ENCODE data around the gene RNASEH2A. TPM values are rescaled to one million over a fixed set of nuclear protein-coding genes. Genes with fewer than 3 reads are reported as not detected.

RNASEH2A gene
- total RNA-seq, 1 donor from 2014 or later: 37.2 TPM

- TF ChIP-seq CTCF (conservative IDR thresholded peaks at IDR 0.05): no peak
- Mint-ChIP-seq H3K27ac (no peak overlapping the region), H3K27me3 (peaks cover 90% of the 10 kb centered on the region), H3K36me3 (peaks cover 3% of the 10 kb centered on the region), H3K4me3 (peak overlapping the region; percentile 40), H3K4me1 (ENCODE audit: unreplicated experiment) (peaks cover 33% of the 10 kb centered on the region), H3K9me3 (no peaks in the 10 kb centered on the region)
- DNase-seq (ENCODE audit: extremely low spot score, unreplicated experiment): no peak
These were observed 30.1 kb downstream of the RNASEH2A start for GRCh38 chr19:12836529-12836863.

- Mint-ChIP-seq H3K4me3 (no peak overlapping the region), H3K27me3 (peaks cover 89% of the 10 kb centered on the region), H3K9me3 (no peaks in the 10 kb centered on the region), H3K27ac (no peak overlapping the region), H3K4me1 (ENCODE audit: unreplicated experiment) (peaks cover 38% of the 10 kb centered on the region), H3K36me3 (peaks cover 3% of the 10 kb centered on the region)
- no peak for DNase-seq (ENCODE audit: extremely low spot score, unreplicated experiment)
- TF ChIP-seq CTCF (conservative IDR thresholded peaks at IDR 0.05): no peak
These were observed 30.8 kb downstream of the RNASEH2A start for GRCh38 chr19:12837225-12837624.

- Mint-ChIP-seq H3K36me3 (no peaks in the 10 kb centered on the region), H3K9me3 (no peaks in the 10 kb centered on the region), H3K4me3 (peak within 1 kb of the TSS; percentile 85), H3K4me1 (ENCODE audit: unreplicated experiment) (peaks cover 31% of the 10 kb centered on the region), H3K27me3 (peaks cover 84% of the 10 kb centered on the region), H3K27ac (no peak within 1 kb of the TSS)
- DNase-seq (ENCODE audit: extremely low spot score, unreplicated experiment): peak; percentile 75
- TF ChIP-seq CTCF (conservative IDR thresholded peaks at IDR 0.05): peak; percentile 80
These were observed 31.9 kb downstream of the RNASEH2A start, which contains the start of gene MAST1 for GRCh38 chr19:12838182-12838885. Gene MAST1 (plus strand): TSS chr19:12838515. CDS start chr19:12838573, 58 bp downstream.

GRCh38 chr19:12838886-12839756, 32.7 kb downstream of the RNASEH2A start:
- Mint-ChIP-seq H3K27me3 (peaks cover 83% of the 10 kb centered on the region), H3K36me3 (no peaks in the 10 kb centered on the region), H3K27ac (no peak overlapping the region), H3K4me3 (peak overlapping the region; percentile 85), H3K4me1 (ENCODE audit: unreplicated experiment) (peaks cover 30% of the 10 kb centered on the region), H3K9me3 (no peaks in the 10 kb centered on the region)
- no peak for TF ChIP-seq CTCF (conservative IDR thresholded peaks at IDR 0.05)
- DNase-seq (ENCODE audit: extremely low spot score, unreplicated experiment): no peak

GRCh38 chr19:12840091-12841079, 34.0 kb downstream of the RNASEH2A start:
- H3K27me3 Mint-ChIP-seq: peaks cover 77% of the 10 kb centered on the region
- no peak for TF ChIP-seq CTCF (conservative IDR thresholded peaks at IDR 0.05)
- no peaks in the 10 kb centered on the region for H3K9me3 Mint-ChIP-seq
- peak; percentile 87 for DNase-seq (ENCODE audit: extremely low spot score, unreplicated experiment)
- H3K27ac Mint-ChIP-seq: peak overlapping the region; percentile 61
- peak overlapping the region; percentile 83 for H3K4me3 Mint-ChIP-seq
- H3K36me3 Mint-ChIP-seq: no peaks in the 10 kb centered on the region
- H3K4me1 Mint-ChIP-seq (ENCODE audit: unreplicated experiment): peaks cover 26% of the 10 kb centered on the region
